Esophagus muscularis mucosa (tissue), 4 donors: ENCODE results near the gene SUN1. TPM values are rescaled to one million over a fixed set of nuclear protein-coding genes. Genes with fewer than 3 reads are reported as not detected.

Experiments
- DNase-seq: peaks from one replicate; pipeline ENCODE4 v3.0.0-alpha.2; 2017; ENCODE audit errors: extremely low spot score
- H3K27ac ChIP-seq, 4 donors: fragments of 200-600 bp; sonication (generic); replicated peaks in 1 of 4; 1 replicate in 3 of 4; 2 replicates in 1 of 4; pipeline ENCODE4 v1.5.1; 2016 to 2019; ENCODE audit warnings: mild to moderate bottlenecking in 1 of 4
- H3K27me3 ChIP-seq, 4 donors: fragments of 200-600 bp; sonication (generic); one replicate each; pipeline versions ENCODE4 v1.5.1 to v1.6.0; 2016 to 2019
- H3K36me3 ChIP-seq, 4 donors: fragments of 200-600 bp; sonication (generic); one replicate each; pipeline ENCODE4 v1.5.1; 2016 to 2019
- H3K4me1 ChIP-seq, 4 donors: fragments of 200-600 bp; sonication (generic); one replicate each; pipeline ENCODE4 v1.5.1; 2016 to 2019
- H3K4me3 ChIP-seq, 4 donors: fragments of 200-600 bp; sonication (generic); 1 replicate in 2 of 4; 2 replicates in 2 of 4; pipeline ENCODE4 v1.5.1; 2016 to 2019; ENCODE audit warnings: mild to moderate bottlenecking in 4 of 4, moderate library complexity in 1 of 4
- H3K9me3 ChIP-seq, 4 donors: fragments of 200-600 bp; sonication (generic); 1 replicate in 3 of 4; 2 replicates in 1 of 4; pipeline ENCODE4 v1.5.1; 2016 to 2019
- CTCF ChIP-seq, 3 experiments: fragments of 200-600 bp in 2 of 3; fragments of 450-650 bp in 1 of 3; sonication (generic) in 2 of 3; IDR thresholded peaks; one replicate each; pipeline ENCODE4 v1.5.1; 2017 to 2019; ENCODE audit warnings: antibody characterized with exemption in 3 of 3, mild to moderate bottlenecking in 2 of 3, moderate library complexity in 1 of 3
- EP300 ChIP-seq: sonication (generic); formaldehyde crosslinking; IDR thresholded peaks from one replicate; pipeline ENCODE4 v1.6.1; 2017; ENCODE audit warnings: antibody characterized with exemption
- POLR2A ChIP-seq: fragments of 450-650 bp; IDR thresholded peaks from one replicate; pipeline ENCODE4 v1.6.1; 2017; ENCODE audit warnings: antibody characterized with exemption, moderate library complexity, mild to moderate bottlenecking, low read depth
- POLR2AphosphoS5 ChIP-seq, 2 donors: sonication (generic); formaldehyde crosslinking; IDR thresholded peaks; one replicate each; pipeline ENCODE4 v1.6.1; 2017; ENCODE audit warnings: antibody characterized with exemption in 2 of 2
- WGBS: methylation state at CpG from one replicate; pipeline ENCODE4 v1.1.5; 2018; 5-methylcytosine and 5-hydroxymethylcytosine counted together
- intact Hi-C: fragments of 100-400 bp; cut with DNase I; formaldehyde crosslinking; loops from one replicate; pipeline ENCODE4 v1.15.1; 2023
- total RNA-seq, 4 donors: library from RNA; depleted of rRNA; stranded (reverse); fragments of >200 nt; gene quantifications; one replicate each; pipeline versions ENCODE4 v1.1.0 to v1.2.1, GENCODE V29; 2016

Gene SUN1
- total RNA-seq, 4 donors from 2014 or later, result 132 to 149 (median 147) TPM

- TF ChIP-seq POLR2AphosphoS5 (IDR thresholded peaks at IDR 0.05) (no peak), POLR2A (no peak), CTCF (IDR thresholded peaks at IDR 0.05) (no peak), EP300 (no peak)
- H3K4me3 ChIP-seq, result no peak overlapping the region
- no peak overlapping the region for H3K27ac ChIP-seq
- H3K36me3 ChIP-seq, result peaks cover 42 to 69% (median 66%) of the 10 kb centered on the region in 4 donors
- peaks cover 26 to 41% (median 31%) of the 10 kb centered on the region in 4 donors for H3K4me1 ChIP-seq
- H3K27me3 ChIP-seq, result no peaks in the 10 kb centered on the region
- 88% methylated on average over 20 of the region's 43 CpGs for WGBS
- DNase-seq, result no peak
- no peaks in the 10 kb centered on the region for H3K9me3 ChIP-seq
- intact Hi-C loops, result no loop called here
Measured at GRCh38 chr7:888081-889024, 56.1 kb downstream of the SUN1 start.

DNA sequence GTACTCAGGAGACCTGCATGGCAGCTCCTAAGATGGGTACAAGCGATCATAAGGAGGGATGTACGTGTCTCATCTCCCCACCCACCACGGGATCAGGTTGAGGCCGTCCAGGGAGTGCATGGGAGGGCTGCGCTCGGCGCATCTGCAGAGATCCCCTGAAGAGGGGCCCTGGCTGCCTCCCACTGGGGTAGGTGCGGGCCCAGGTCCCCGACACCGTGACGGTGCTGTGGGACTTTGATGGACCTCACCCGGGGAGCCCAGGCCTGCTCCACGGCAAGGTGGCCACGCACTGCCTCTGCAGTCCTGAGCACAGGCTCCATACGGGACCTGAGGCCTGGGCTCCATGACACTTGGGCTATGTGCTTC, 56.7 kb downstream of the SUN1 start:
- H3K27me3 ChIP-seq, result no peaks in the 10 kb centered on the region
- no peak overlapping the region for H3K27ac ChIP-seq
- peaks cover 20 to 34% (median 24%) of the 10 kb centered on the region in 4 donors for H3K4me1 ChIP-seq
- H3K4me3 ChIP-seq, result no peak overlapping the region
- intact Hi-C loops, result no loop called here
- WGBS, result 83% methylated on average over 2 of the region's 15 CpGs
- TF ChIP-seq POLR2AphosphoS5 (IDR thresholded peaks at IDR 0.05), result no peak
- no peak for TF ChIP-seq EP300
- no peak for TF ChIP-seq CTCF (IDR thresholded peaks at IDR 0.05)
- no peak for TF ChIP-seq POLR2A
- no peak for DNase-seq
- no peaks in the 10 kb centered on the region for H3K9me3 ChIP-seq
- H3K36me3 ChIP-seq, result peaks cover 47 to 75% (median 73%) of the 10 kb centered on the region in 4 donors

DNA sequence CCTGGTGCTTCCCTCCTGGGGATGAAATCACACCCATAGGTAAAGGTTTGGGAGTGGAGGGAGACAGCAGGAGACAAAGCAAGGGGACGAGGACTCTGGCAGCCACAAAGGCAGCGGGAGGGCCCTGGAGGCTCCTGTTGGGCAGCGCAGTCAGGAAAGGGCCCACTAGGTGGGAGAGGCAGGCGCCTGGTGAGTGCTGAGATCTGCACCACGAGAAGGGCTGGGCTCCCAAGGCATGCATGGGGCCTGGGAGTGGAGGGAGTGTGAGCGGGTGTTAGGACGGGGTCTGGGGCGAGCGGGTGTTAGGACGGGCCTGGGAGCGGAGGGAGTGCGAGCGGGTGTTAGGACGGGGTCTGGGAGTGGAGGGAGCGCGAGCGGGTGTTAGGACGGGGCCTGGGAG, 57.1 kb downstream of the SUN1 start:
- no peak overlapping the region for H3K4me3 ChIP-seq
- 92% methylated on average over 16 of the region's 18 CpGs for WGBS
- no peak for DNase-seq
- H3K27me3 ChIP-seq, result no peaks in the 10 kb centered on the region
- H3K9me3 ChIP-seq, result no peaks in the 10 kb centered on the region
- intact Hi-C loops, result no loop called here
- TF ChIP-seq POLR2A (no peak), EP300 (no peak), POLR2AphosphoS5 (IDR thresholded peaks at IDR 0.05) (no peak), CTCF (IDR thresholded peaks at IDR 0.05) (no peak)
- H3K4me1 ChIP-seq, result peaks cover 16 to 30% (median 20%) of the 10 kb centered on the region in 4 donors
- H3K36me3 ChIP-seq, result peaks cover 51 to 79% (median 77%) of the 10 kb centered on the region in 4 donors
- no peak overlapping the region for H3K27ac ChIP-seq

DNA sequence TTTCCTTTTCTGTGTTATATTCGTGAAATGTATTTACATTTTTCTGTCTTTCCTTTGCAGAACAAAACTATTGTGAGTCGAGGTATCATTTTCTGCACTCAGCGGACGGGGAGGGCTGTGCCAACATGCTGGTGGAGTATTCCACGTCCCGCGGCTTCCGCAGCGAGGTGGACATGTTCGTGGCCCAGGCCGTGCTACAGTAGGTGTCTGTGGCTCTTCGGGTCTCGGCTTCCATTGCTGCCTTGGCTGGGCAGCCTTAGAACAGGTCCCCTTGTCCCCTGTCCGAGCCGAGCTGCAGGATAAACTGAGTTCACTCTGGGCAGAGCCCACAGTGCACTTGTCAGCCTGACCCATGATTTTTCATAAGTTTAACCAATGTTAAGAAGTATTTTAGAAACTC, 58.6 kb downstream of the SUN1 start:
- DNase-seq, result no peak

More for the DNA sequence above, 58.6 kb downstream of the SUN1 start:
- H3K4me1 ChIP-seq, result peaks cover 2 to 16% (median 7%) of the 10 kb centered on the region in 4 donors
- WGBS, result 91% methylated on average over 15 of the region's 15 CpGs
- no peak overlapping the region for H3K27ac ChIP-seq
- no peak for TF ChIP-seq POLR2A
- TF ChIP-seq POLR2AphosphoS5 (IDR thresholded peaks at IDR 0.05), result no peak
- TF ChIP-seq CTCF (IDR thresholded peaks at IDR 0.05), result no peak
- TF ChIP-seq EP300, result no peak
- no peaks in the 10 kb centered on the region for H3K27me3 ChIP-seq
- intact Hi-C loops, result no loop called here
- H3K4me3 ChIP-seq, result no peak overlapping the region
- no peaks in the 10 kb centered on the region for H3K9me3 ChIP-seq
- peaks cover 63 to 92% (median 91%) of the 10 kb centered on the region in 4 donors for H3K36me3 ChIP-seq
